Endodermal cell (in vitro differentiated cells): ENCODE results near the gene ASPG. TPM values are rescaled to one million over a fixed set of nuclear protein-coding genes. Genes with fewer than 3 reads are reported as not detected.

Experiments
- DNase-seq: peaks from one replicate; pipeline ENCODE4 v3.0.0-alpha.2; 2017
- H3K27ac ChIP-seq: 2 replicates; pipeline ENCODE4 v1.5.1; 2013; ENCODE audit warnings: mild to moderate bottlenecking, low read depth, low read length, moderate library complexity
- H3K27me3 ChIP-seq: 2 replicates; pipeline ENCODE4 v1.6.1; 2013; ENCODE audit warnings: mild to moderate bottlenecking, low read length, moderate library complexity; ENCODE audit not compliant: insufficient read depth, control insufficient read depth, poor library complexity, severe bottlenecking
- H3K36me3 ChIP-seq: 2 replicates; pipeline ENCODE4 v1.7.0; 2013; ENCODE audit warnings: mild to moderate bottlenecking, low read length, moderate library complexity; ENCODE audit not compliant: control insufficient read depth, insufficient read depth
- H3K4me1 ChIP-seq: one replicate; pipeline ENCODE4 v1.7.0; 2013; ENCODE audit warnings: low read length; ENCODE audit not compliant: control insufficient read depth, insufficient read depth
- H3K4me3 ChIP-seq: 2 replicates; pipeline ENCODE4 v1.5.1; 2013; ENCODE audit warnings: mild to moderate bottlenecking, low read length, moderate library complexity
- H3K9ac ChIP-seq: 2 replicates; pipeline ENCODE4 v1.6.1; 2013; ENCODE audit warnings: mild to moderate bottlenecking, low read length, moderate library complexity; ENCODE audit not compliant: poor library complexity, severe bottlenecking; ENCODE audit errors: extremely low read depth
- H3K9me3 ChIP-seq: 2 replicates; pipeline ENCODE4 v1.6.1; 2013; ENCODE audit warnings: mild to moderate bottlenecking, low read length, moderate library complexity; ENCODE audit not compliant: control insufficient read depth
- H3K27ac Mint-ChIP-seq: 2 replicates; pipeline ENCODE4 v1.8.0; 2020; ENCODE audit warnings: mixed read lengths
- H3K27me3 Mint-ChIP-seq: 2 replicates; pipeline ENCODE4 v1.8.0; 2021; ENCODE audit warnings: mild to moderate bottlenecking, mixed read lengths; ENCODE audit not compliant: insufficient read depth
- H3K36me3 Mint-ChIP-seq: 2 replicates; pipeline ENCODE4 v1.8.0; 2020; ENCODE audit warnings: low read depth, mixed read lengths
- H3K4me1 Mint-ChIP-seq: 2 replicates; pipeline ENCODE4 v1.8.0; 2020; ENCODE audit warnings: mixed read lengths
- H3K4me3 Mint-ChIP-seq: 2 replicates; pipeline ENCODE4 v1.8.0; 2020; ENCODE audit warnings: mild to moderate bottlenecking, moderate library complexity, mixed read lengths
- H3K9me3 Mint-ChIP-seq: 2 replicates; pipeline ENCODE4 v1.8.0; 2020; ENCODE audit warnings: mild to moderate bottlenecking, mixed read lengths
- CTCF ChIP-seq: fragments of 200-600 bp; sonication (generic); conservative IDR thresholded peaks from 2 replicates; pipeline ENCODE4 v1.5.0; 2021; ENCODE audit warnings: antibody characterized with exemption, mild to moderate bottlenecking
- WGBS, 2 experiments: methylation state at CpG; one replicate each; pipeline versions ENCODE4 v1.1.5 to v1.1.7; 2013; ENCODE audit warnings: missing lambda C conversion rate in 2 of 2, mixed read lengths in 1 of 2; ENCODE audit not compliant: insufficient coverage in 1 of 2, insufficient read length in 1 of 2; 5-methylcytosine and 5-hydroxymethylcytosine counted together
- total RNA-seq, 2 donors: library from RNA; stranded (reverse); fragmentation: NEBNext Ultra II Directional in 1 of 2; extraction: Animal tissue kit (Norgen Biotek cat#: 25700) in 1 of 2; gene quantifications; 2 replicates in 1 of 2; 3 replicates in 1 of 2; pipeline ENCODE4 v1.2.1, GENCODE V29; 2021

Gene ASPG
- total RNA-seq, 2 donors from 2014 or later = 0.71 to 1.4 TPM

DNA sequence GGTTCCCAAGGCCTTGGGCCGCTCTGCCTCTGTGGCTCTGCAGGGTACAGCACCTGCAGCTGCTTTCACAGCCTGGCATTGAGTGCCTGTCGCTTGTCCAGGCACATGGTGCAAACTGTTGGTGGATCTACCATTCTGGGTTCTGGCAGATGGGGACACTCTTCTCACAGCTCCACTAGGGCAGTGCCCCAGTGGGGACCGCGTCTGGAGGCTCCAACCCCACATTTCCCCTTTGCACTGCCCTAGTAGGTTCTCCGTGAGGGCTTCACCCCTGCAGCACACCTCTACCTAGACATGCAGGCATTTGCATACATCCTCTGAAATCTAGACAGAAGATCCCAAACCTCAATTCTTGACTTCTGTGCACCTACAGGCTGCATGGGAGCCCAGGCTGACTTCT, 19.2 kb upstream of the ASPG start:
- no peaks in the 10 kb centered on the region for H3K27me3 ChIP-seq
- no peak for TF ChIP-seq CTCF
- H3K9me3 ChIP-seq = peaks cover 17% of the 10 kb centered on the region
- H3K9ac ChIP-seq = no peak overlapping the region
- no peak overlapping the region for H3K27ac ChIP-seq
- peaks cover 33% of the 10 kb centered on the region for H3K9me3 Mint-ChIP-seq
- H3K4me1 ChIP-seq = no peaks in the 10 kb centered on the region
- DNase-seq = no peak
- no peak overlapping the region for H3K27ac Mint-ChIP-seq
- H3K4me3 Mint-ChIP-seq = no peak overlapping the region
- WGBS, 2 experiments = 70 to 72% methylated on average over 4 to 5 of the region's 5 CpGs
- H3K36me3 Mint-ChIP-seq = no peaks in the 10 kb centered on the region
- H3K27me3 Mint-ChIP-seq = peaks cover 13% of the 10 kb centered on the region
- H3K36me3 ChIP-seq = no peaks in the 10 kb centered on the region
- no peaks in the 10 kb centered on the region for H3K4me1 Mint-ChIP-seq
- no peak overlapping the region for H3K4me3 ChIP-seq

DNA sequence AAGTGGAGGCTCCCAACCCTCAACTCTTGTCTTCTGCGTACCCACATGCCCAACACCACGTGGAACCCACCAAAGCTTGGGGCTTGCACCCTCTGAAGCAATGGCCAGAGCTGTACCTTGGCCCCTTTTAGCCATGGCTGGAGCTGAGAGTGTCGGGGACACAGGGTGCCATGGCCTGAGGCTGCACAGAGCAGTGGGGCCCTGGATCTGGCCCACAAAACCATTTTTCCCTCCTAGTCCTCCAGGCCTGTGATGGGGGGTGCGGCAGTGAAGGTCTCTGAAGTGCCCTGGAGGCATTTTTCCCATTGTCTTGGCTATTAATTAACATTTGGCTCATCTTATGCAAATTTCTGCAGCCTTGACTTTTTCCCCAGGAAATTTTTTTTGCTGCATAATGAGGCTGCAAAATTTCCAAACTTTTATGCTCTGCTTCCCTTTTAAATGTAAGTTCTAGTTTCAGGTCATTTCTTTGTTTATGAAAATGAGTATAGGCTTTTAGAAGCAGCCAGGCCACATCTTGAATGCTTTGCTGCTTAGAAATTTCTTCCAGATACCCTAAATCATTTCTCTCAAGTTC, 18.7 kb upstream of the ASPG start:
- Histone ChIP-seq H3K27ac (no peak overlapping the region), H3K4me1 (no peaks in the 10 kb centered on the region), H3K27me3 (no peaks in the 10 kb centered on the region), H3K36me3 (no peaks in the 10 kb centered on the region), H3K4me3 (no peak overlapping the region), H3K9me3 (peaks cover 17% of the 10 kb centered on the region), H3K9ac (no peak overlapping the region)
- DNase-seq = no peak
- Mint-ChIP-seq H3K4me3 (no peak overlapping the region), H3K4me1 (no peaks in the 10 kb centered on the region), H3K27me3 (peaks cover 13% of the 10 kb centered on the region), H3K27ac (no peak overlapping the region), H3K9me3 (peaks cover 33% of the 10 kb centered on the region), H3K36me3 (no peaks in the 10 kb centered on the region)
- no peak for TF ChIP-seq CTCF
- WGBS, 2 experiments = 71 to 75% methylated on average over 4 of the region's 4 CpGs

DNA sequence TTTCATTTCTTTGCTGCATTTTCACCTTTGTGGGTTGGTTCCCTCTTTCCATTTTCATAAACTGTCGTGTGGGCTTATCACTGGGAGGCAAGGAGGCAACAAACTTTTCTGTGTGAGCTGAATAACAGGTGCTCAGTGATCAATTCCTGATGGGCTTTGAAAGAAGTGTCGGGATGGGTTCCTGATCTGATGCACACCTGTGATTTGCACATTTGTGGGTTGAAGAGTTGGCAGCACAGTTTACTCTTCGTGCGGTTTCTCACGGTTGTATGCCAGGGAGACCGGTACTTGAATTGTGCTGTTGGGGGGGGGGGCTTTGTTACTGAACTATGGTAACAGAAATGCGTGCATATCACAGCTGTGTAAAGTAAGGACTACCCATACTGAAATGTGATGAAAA, 16.0 kb upstream of the ASPG start:
- Histone ChIP-seq H3K9ac (no peak overlapping the region), H3K27me3 (no peaks in the 10 kb centered on the region), H3K4me3 (no peak overlapping the region), H3K36me3 (no peaks in the 10 kb centered on the region), H3K9me3 (peaks cover 23% of the 10 kb centered on the region), H3K27ac (no peak overlapping the region), H3K4me1 (no peaks in the 10 kb centered on the region)
- H3K27ac Mint-ChIP-seq = no peak overlapping the region
- H3K4me3 Mint-ChIP-seq = no peak overlapping the region
- no peaks in the 10 kb centered on the region for H3K36me3 Mint-ChIP-seq
- peaks cover 13% of the 10 kb centered on the region for H3K27me3 Mint-ChIP-seq
- TF ChIP-seq CTCF = no peak
- peaks cover 48% of the 10 kb centered on the region for H3K9me3 Mint-ChIP-seq
- H3K4me1 Mint-ChIP-seq = no peaks in the 10 kb centered on the region
- no peak for DNase-seq
- 85% methylated on average over 4 to 7 of the region's 7 CpGs for WGBS, 2 experiments
